Loucy (cell line): ENCODE data around the gene DEUP1.

Experiments used
- H2AFZ ChIP-seq: fragments of 200-600 bp; sonication (generic); 2 replicates; pipeline ENCODE4 v1.6.0; 2016; ENCODE audit warnings: antibody characterized with exemption, mild to moderate bottlenecking, low read length, moderate library complexity
- H3F3A ChIP-seq: fragments of 200-600 bp; 2 replicates; pipeline ENCODE4 v1.6.0; 2016; ENCODE audit warnings: antibody characterized with exemption, low read depth, mild to moderate bottlenecking
- H3K27me3 ChIP-seq: fragments of 200-600 bp; sonication (generic); 2 replicates; pipeline ENCODE4 v1.6.1; 2014; ENCODE audit warnings: low read length, mild to moderate bottlenecking; ENCODE audit not compliant: insufficient read depth, poor library complexity, severe bottlenecking
- H3K36me3 ChIP-seq: fragments of 200-600 bp; sonication (generic); 2 replicates; pipeline ENCODE4 v1.6.1; 2016; ENCODE audit warnings: low read length; ENCODE audit not compliant: insufficient read depth
- H3K4me1 ChIP-seq: fragments of 200-600 bp; sonication (generic); 2 replicates; pipeline ENCODE4 v1.5.1; 2014; ENCODE audit warnings: low read length, mild to moderate bottlenecking; ENCODE audit not compliant: insufficient read depth, poor library complexity, severe bottlenecking
- H3K4me2 ChIP-seq: fragments of 200-600 bp; sonication (generic); 2 replicates; pipeline ENCODE4 v1.6.0; 2014; ENCODE audit warnings: antibody characterized with exemption, low read length, low read depth, mild to moderate bottlenecking; ENCODE audit not compliant: poor library complexity, severe bottlenecking
- H3K4me3 ChIP-seq: fragments of 200-600 bp; sonication (generic); 2 replicates; pipeline ENCODE4 v1.5.1; 2014; ENCODE audit warnings: low read length, mild to moderate bottlenecking, mixed read lengths; ENCODE audit not compliant: poor library complexity, severe bottlenecking
- H3K79me2 ChIP-seq: fragments of 200-600 bp; sonication (generic); 2 replicates; pipeline ENCODE4 v1.6.1; 2014; ENCODE audit warnings: low read length; ENCODE audit not compliant: insufficient read depth
- H3K9ac ChIP-seq: fragments of 200-600 bp; sonication (generic); 2 replicates; pipeline ENCODE4 v1.6.0; 2014; ENCODE audit warnings: mild to moderate bottlenecking, low read depth, low read length, moderate library complexity; ENCODE audit not compliant: poor library complexity, severe bottlenecking
- H3K9me2 ChIP-seq: fragments of 200-600 bp; sonication (generic); replicated peaks from 2 replicates; pipeline ENCODE4 v1.6.1; 2016; ENCODE audit warnings: low read depth, low read length, mixed read lengths
- H3K9me3 ChIP-seq: fragments of 200-600 bp; sonication (generic); 2 replicates; pipeline ENCODE4 v1.6.1; 2014; ENCODE audit warnings: mild to moderate bottlenecking, antibody characterized with exemption, low read length, low read depth; ENCODE audit not compliant: insufficient read depth
- H4K20me1 ChIP-seq: fragments of 200-600 bp; sonication (generic); 2 replicates; pipeline ENCODE4 v1.6.0; 2014; ENCODE audit warnings: antibody characterized with exemption, low read length, mild to moderate bottlenecking; ENCODE audit not compliant: insufficient read depth, poor library complexity, severe bottlenecking
- CTCF ChIP-seq: fragments of 200-600 bp; sonication (generic); conservative IDR thresholded peaks from 2 replicates; pipeline ENCODE4 v1.5.1; 2014; ENCODE audit warnings: mild to moderate bottlenecking, antibody characterized with exemption, low read length
- EZH2phosphoT487 ChIP-seq: fragments of 200-600 bp; IDR thresholded peaks from 2 replicates; pipeline ENCODE4 v1.6.1; 2018; ENCODE audit warnings: antibody characterized with exemption, mild to moderate bottlenecking, moderate library complexity, borderline replicate concordance

The DEUP1 gene

GRCh38 chr11:93407777-93408401, 77.3 kb downstream of the DEUP1 start:
- Histone ChIP-seq H3F3A (no peaks in the 10 kb centered on the region), H3K9me3 (no peaks in the 10 kb centered on the region), H3K79me2 (no peaks in the 10 kb centered on the region), H3K27me3 (no peaks in the 10 kb centered on the region), H3K4me2 (no peak overlapping the region), H2AFZ (no peak overlapping the region), H3K36me3 (no peaks in the 10 kb centered on the region), H3K4me1 (no peaks in the 10 kb centered on the region), H3K9me2 (no peaks in the 10 kb centered on the region), H3K4me3 (no peak overlapping the region), H4K20me1 (no peaks in the 10 kb centered on the region), H3K9ac (no peak overlapping the region)
- TF ChIP-seq EZH2phosphoT487 (no peak), CTCF (no peak)

GRCh38 chr11:93410441-93410840, 79.9 kb downstream of the DEUP1 start:
- Histone ChIP-seq H3K79me2 (no peaks in the 10 kb centered on the region), H3K9me3 (no peaks in the 10 kb centered on the region), H3K36me3 (no peaks in the 10 kb centered on the region), H3K4me1 (no peaks in the 10 kb centered on the region), H3F3A (no peaks in the 10 kb centered on the region), H3K9ac (no peak overlapping the region), H3K9me2 (no peaks in the 10 kb centered on the region), H4K20me1 (no peaks in the 10 kb centered on the region), H3K4me3 (no peak overlapping the region), H3K27me3 (no peaks in the 10 kb centered on the region), H3K4me2 (no peak overlapping the region), H2AFZ (no peak overlapping the region)
- TF ChIP-seq EZH2phosphoT487 (no peak), CTCF (no peak)

- Histone ChIP-seq H4K20me1 (no peaks in the 10 kb centered on the region), H3K79me2 (no peaks in the 10 kb centered on the region), H3K9me2 (no peaks in the 10 kb centered on the region), H3K9ac (no peak overlapping the region), H3K4me3 (no peak overlapping the region), H3K36me3 (no peaks in the 10 kb centered on the region), H3K9me3 (no peaks in the 10 kb centered on the region), H2AFZ (no peak overlapping the region), H3K4me1 (no peaks in the 10 kb centered on the region), H3K4me2 (no peak overlapping the region), H3K27me3 (no peaks in the 10 kb centered on the region), H3F3A (no peaks in the 10 kb centered on the region)
- TF ChIP-seq EZH2phosphoT487 (no peak), CTCF (no peak)
Measured at GRCh38 chr11:93411705-93412104, 81.2 kb downstream of the DEUP1 start.
